ENCODE data around the gene SP140L.

DNA sequence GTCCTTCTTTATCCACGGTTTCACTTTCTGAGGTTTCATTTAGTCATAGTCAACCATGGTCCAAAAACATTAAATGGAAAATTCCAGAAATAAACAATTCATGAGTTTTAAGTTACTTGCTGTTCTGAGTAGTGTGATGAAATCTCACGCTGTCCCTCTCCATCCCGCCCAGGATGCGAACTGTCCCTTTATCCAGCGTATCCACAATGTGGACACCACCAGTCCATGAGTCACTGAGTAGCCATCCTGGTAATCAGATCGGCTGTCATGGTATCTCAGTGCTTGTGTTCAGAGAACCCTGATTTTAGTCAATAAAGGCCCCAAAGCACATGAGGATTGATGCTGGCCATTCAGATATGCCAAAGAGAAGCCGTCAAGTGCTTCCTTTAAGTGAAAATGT, 3.7 kb downstream of the SP140L start:
- TF ChIP-seq, protein P1, sequence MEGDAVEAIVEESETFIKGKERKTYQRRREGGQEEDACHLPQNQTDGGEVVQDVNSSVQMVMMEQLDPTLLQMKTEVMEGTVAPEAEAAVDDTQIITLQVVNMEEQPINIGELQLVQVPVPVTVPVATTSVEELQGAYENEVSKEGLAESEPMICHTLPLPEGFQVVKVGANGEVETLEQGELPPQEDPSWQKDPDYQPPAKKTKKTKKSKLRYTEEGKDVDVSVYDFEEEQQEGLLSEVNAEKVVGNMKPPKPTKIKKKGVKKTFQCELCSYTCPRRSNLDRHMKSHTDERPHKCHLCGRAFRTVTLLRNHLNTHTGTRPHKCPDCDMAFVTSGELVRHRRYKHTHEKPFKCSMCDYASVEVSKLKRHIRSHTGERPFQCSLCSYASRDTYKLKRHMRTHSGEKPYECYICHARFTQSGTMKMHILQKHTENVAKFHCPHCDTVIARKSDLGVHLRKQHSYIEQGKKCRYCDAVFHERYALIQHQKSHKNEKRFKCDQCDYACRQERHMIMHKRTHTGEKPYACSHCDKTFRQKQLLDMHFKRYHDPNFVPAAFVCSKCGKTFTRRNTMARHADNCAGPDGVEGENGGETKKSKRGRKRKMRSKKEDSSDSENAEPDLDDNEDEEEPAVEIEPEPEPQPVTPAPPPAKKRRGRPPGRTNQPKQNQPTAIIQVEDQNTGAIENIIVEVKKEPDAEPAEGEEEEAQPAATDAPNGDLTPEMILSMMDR (IDR thresholded peaks at IDR 0.05), result no peak
- no peak for TF ChIP-seq POLR2A (IDR thresholded peaks at IDR 0.05)

Measured in lower leg skin (tissue), 3 donors.